OCI-LY3 (cell line): ENCODE measurements around the gene YWHAB.

Source experiments
- H2AFZ ChIP-seq: fragments of 200-600, 300-600 bp; shearing (Covaris generic); 2 replicates; pipeline ENCODE4 v1.6.0; 2014; ENCODE audit warnings: antibody characterized with exemption, low read depth, low read length
- H3K27ac ChIP-seq: fragments of 200-600, 300-600 bp; sonication (generic); 2 replicates; pipeline ENCODE4 v1.5.1; 2014; ENCODE audit warnings: mild to moderate bottlenecking, low read length, moderate library complexity, mixed read lengths
- H3K27me3 ChIP-seq: fragments of 200-600, 300-600 bp; sonication (generic); 2 replicates; pipeline ENCODE4 v1.6.1; 2014; ENCODE audit warnings: low read depth, low read length, mixed read lengths
- H3K36me3 ChIP-seq: fragments of 200-600, 300-600 bp; sonication (generic); replicated peaks from 2 replicates; pipeline ENCODE3; 2014; ENCODE audit warnings: low read depth, low read length, mixed read lengths
- H3K4me1 ChIP-seq: fragments of 300-600, 200-600 bp; sonication (generic); 2 replicates; pipeline ENCODE4 v1.6.1; 2014; ENCODE audit warnings: low read length, mixed read lengths
- H3K4me2 ChIP-seq: fragments of 200-600, 300-600 bp; sonication (generic); 2 replicates; pipeline ENCODE4 v1.6.1; 2014; ENCODE audit warnings: low read length, mixed read lengths
- H3K4me3 ChIP-seq: fragments of 300-600, 200-600 bp; sonication (generic); 2 replicates; pipeline ENCODE4 v1.5.1; 2014; ENCODE audit warnings: antibody characterized with exemption, mild to moderate bottlenecking, low read length, moderate library complexity
- H3K79me2 ChIP-seq: fragments of 300-600, 200-600 bp; shearing (Covaris generic); 2 replicates; pipeline ENCODE4 v1.6.1; 2014; ENCODE audit warnings: mild to moderate bottlenecking, low read length, mixed read lengths
- H3K9ac ChIP-seq: fragments of 300-600, 200-600 bp; shearing (Covaris generic); 2 replicates; pipeline ENCODE4 v1.6.0; 2014; ENCODE audit warnings: mild to moderate bottlenecking, low read length, moderate library complexity
- H3K9me3 ChIP-seq: fragments of 200-600, 300-600 bp; shearing (Covaris generic); 2 replicates; pipeline ENCODE4 v1.6.1; 2014; ENCODE audit warnings: low read length, mixed read lengths; ENCODE audit not compliant: insufficient read depth
- H4K20me1 ChIP-seq: fragments of 200-600, 300-600 bp; sonication (generic); 2 replicates; pipeline ENCODE4 v1.6.1; 2016; ENCODE audit warnings: low read length, mixed read lengths; ENCODE audit not compliant: insufficient read depth
- CTCF ChIP-seq: fragments of 200-600, 300-600 bp; sonication (generic); IDR thresholded peaks from 2 replicates; pipeline ENCODE4 v1.5.1; 2014; ENCODE audit warnings: antibody characterized with exemption, low read length, low read depth
- EZH2phosphoT487 ChIP-seq: fragments of 200-600 bp; shearing (Covaris generic); IDR thresholded peaks from 2 replicates; pipeline ENCODE4 v1.6.1; 2018; ENCODE audit warnings: antibody characterized with exemption, mixed run types, low read depth

Gene YWHAB

GRCh38 chr20:44848254-44849015 is 37.1 kb upstream of the YWHAB start:
- no peaks in the 10 kb centered on the region for H3K79me2 ChIP-seq
- H3K27me3 ChIP-seq, result peaks cover 39% of the 10 kb centered on the region
- no peak for TF ChIP-seq EZH2phosphoT487
- TF ChIP-seq CTCF, result no peak
- no peak overlapping the region for H3K4me2 ChIP-seq
- H2AFZ ChIP-seq, result no peak overlapping the region
- H3K27ac ChIP-seq, result no peak overlapping the region
- H4K20me1 ChIP-seq, result no peaks in the 10 kb centered on the region
- H3K9ac ChIP-seq, result no peak overlapping the region
- H3K4me3 ChIP-seq, result no peak overlapping the region
- no peaks in the 10 kb centered on the region for H3K36me3 ChIP-seq
- H3K4me1 ChIP-seq, result no peaks in the 10 kb centered on the region
- no peaks in the 10 kb centered on the region for H3K9me3 ChIP-seq

GRCh38 chr20:44849703-44850102 is 35.8 kb upstream of the YWHAB start:
- no peak overlapping the region for H2AFZ ChIP-seq
- H3K4me2 ChIP-seq, result no peak overlapping the region
- no peaks in the 10 kb centered on the region for H3K4me1 ChIP-seq
- H3K27me3 ChIP-seq, result peaks cover 45% of the 10 kb centered on the region
- H4K20me1 ChIP-seq, result no peaks in the 10 kb centered on the region
- H3K36me3 ChIP-seq, result no peaks in the 10 kb centered on the region
- no peak overlapping the region for H3K27ac ChIP-seq
- no peaks in the 10 kb centered on the region for H3K9me3 ChIP-seq
- H3K79me2 ChIP-seq, result no peaks in the 10 kb centered on the region
- no peak overlapping the region for H3K9ac ChIP-seq
- TF ChIP-seq CTCF, result no peak
- no peak for TF ChIP-seq EZH2phosphoT487
- H3K4me3 ChIP-seq, result no peak overlapping the region

- Histone ChIP-seq H3K4me1 (no peaks in the 10 kb centered on the region), H3K27ac (no peak overlapping the region), H4K20me1 (no peaks in the 10 kb centered on the region), H3K9me3 (no peaks in the 10 kb centered on the region), H3K27me3 (peaks cover 41% of the 10 kb centered on the region), H3K9ac (no peak overlapping the region), H3K79me2 (no peaks in the 10 kb centered on the region), H3K4me2 (no peak overlapping the region), H3K36me3 (no peaks in the 10 kb centered on the region), H2AFZ (no peak overlapping the region), H3K4me3 (no peak overlapping the region)
- TF ChIP-seq CTCF (no peak), EZH2phosphoT487 (no peak)
Measured at GRCh38 chr20:44850272-44850671, 35.2 kb upstream of the YWHAB start.

GRCh38 chr20:44850837-44851236 is 34.7 kb upstream of the YWHAB start:
- H3K4me2 ChIP-seq, result no peak overlapping the region
- H4K20me1 ChIP-seq, result no peaks in the 10 kb centered on the region
- H3K36me3 ChIP-seq, result no peaks in the 10 kb centered on the region
- H3K79me2 ChIP-seq, result no peaks in the 10 kb centered on the region
- no peaks in the 10 kb centered on the region for H3K4me1 ChIP-seq
- no peak overlapping the region for H3K9ac ChIP-seq
- no peak for TF ChIP-seq EZH2phosphoT487
- no peak for TF ChIP-seq CTCF
- H2AFZ ChIP-seq, result no peak overlapping the region
- H3K9me3 ChIP-seq, result no peaks in the 10 kb centered on the region
- H3K27me3 ChIP-seq, result peaks cover 41% of the 10 kb centered on the region
- no peak overlapping the region for H3K27ac ChIP-seq
- H3K4me3 ChIP-seq, result no peak overlapping the region
